GM12865 (cell line): ENCODE data around the gene UNC119.

Experiments used
- DNase-seq: peaks from one replicate; pipeline ENCODE4 v3.0.0; 2010; ENCODE audit warnings: low read depth
- H3K4me3 ChIP-seq: 2 replicates; pipeline ENCODE4 v1.5.1; 2011; ENCODE audit warnings: mild to moderate bottlenecking, low read depth, low read length, control low read depth
- CTCF ChIP-seq: IDR thresholded peaks from 2 replicates; pipeline ENCODE4 v1.5.1; 2011; ENCODE audit warnings: low read length, control low read depth, low read depth, inconsistent platforms; ENCODE audit not compliant: insufficient read depth; ENCODE audit errors: missing control alignments

Gene UNC119

DNA sequence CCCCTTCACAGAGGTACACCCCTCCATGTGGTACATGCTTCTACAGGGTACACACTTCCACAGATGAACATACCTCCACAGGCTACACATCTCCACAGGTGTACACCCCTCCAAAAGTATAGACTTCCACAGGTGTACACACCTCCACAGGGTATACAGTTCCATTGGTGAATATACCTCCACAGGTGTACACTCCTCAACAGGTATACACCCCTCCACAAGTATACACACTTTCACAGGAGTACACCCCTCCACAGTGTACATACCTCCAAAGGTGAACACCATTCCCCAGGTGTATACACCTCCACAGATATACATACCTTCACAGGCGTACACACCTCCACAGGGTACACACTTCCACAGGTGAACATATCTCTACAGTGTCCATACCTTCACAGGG lies 36.9 kb downstream of the UNC119 start:
- TF ChIP-seq CTCF: no peak
- DNase-seq: no peak
- no peak overlapping the region for H3K4me3 ChIP-seq

GRCh38 chr17:28514561-28515002 lies 37.8 kb downstream of the UNC119 start:
- H3K4me3 ChIP-seq: no peak overlapping the region
- DNase-seq: no peak
- no peak for TF ChIP-seq CTCF

DNA sequence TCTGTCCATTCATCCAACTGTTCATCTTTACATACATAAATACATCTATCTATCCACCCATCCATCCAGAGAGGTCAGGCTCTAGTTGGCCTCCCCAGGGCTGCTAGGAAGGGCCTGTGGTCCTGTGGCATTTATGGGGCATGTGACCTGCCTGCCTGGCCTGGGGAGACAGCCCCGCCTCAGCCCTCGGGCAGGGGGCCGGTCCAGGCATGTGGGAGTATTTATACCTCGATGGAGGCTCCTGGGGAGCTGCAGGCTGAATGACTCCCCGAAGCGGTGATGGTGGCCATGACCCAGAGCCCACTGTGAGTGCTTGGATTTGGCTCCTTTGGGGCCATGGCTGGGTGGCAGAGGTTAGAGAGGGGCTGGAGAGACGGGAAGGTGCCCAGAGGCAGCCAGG lies 38.9 kb downstream of the UNC119 start:
- H3K4me3 ChIP-seq: no peak overlapping the region
- no peak for DNase-seq
- no peak for TF ChIP-seq CTCF

- no peak for TF ChIP-seq CTCF
- no peak overlapping the region for H3K4me3 ChIP-seq
- no peak for DNase-seq
Measured at GRCh38 chr17:28511858-28512461, 40.5 kb downstream of the UNC119 start.

- DNase-seq: no peak
- TF ChIP-seq CTCF: no peak
- H3K4me3 ChIP-seq: no peak overlapping the region
Measured at GRCh38 chr17:28509789-28510188, 42.6 kb downstream of the UNC119 start.

- no peak for TF ChIP-seq CTCF
- H3K4me3 ChIP-seq: no peak overlapping the region
Measured at GRCh38 chr17:28508211-28508724, 44.2 kb downstream of the UNC119 start.

More at GRCh38 chr17:28508211-28508724, 44.2 kb downstream of the UNC119 start:
- DNase-seq: no peak
